Thoracic aorta (tissue), 2 donors: ENCODE data around the gene NELL1. TPM values are rescaled to one million over a fixed set of nuclear protein-coding genes. Genes with fewer than 3 reads are reported as not detected.

Experiments
- ATAC-seq: fragments of 150-250 bp; one replicate; pipeline ENCODE4 v1.8.0; 2017; ENCODE audit warnings: low read depth; ENCODE audit not compliant: insufficient number of reproducible peaks, low FRiP score
- DNase-seq: peaks from one replicate; pipeline ENCODE4 v3.0.0-alpha.2; 2020; ENCODE audit warnings: low spot score
- H3K27ac ChIP-seq, 2 donors: fragments of 200-600 bp; sonication (generic); 1 replicate in 1 of 2; 2 replicates in 1 of 2; pipeline ENCODE4 v1.5.1; 2016; ENCODE audit warnings: mild to moderate bottlenecking in 2 of 2, moderate library complexity in 2 of 2
- H3K27me3 ChIP-seq: fragments of 200-600 bp; sonication (generic); replicated peaks from 2 replicates; pipeline ENCODE4 v1.6.0; 2016; ENCODE audit warnings: mild to moderate bottlenecking; ENCODE audit not compliant: insufficient read depth
- H3K36me3 ChIP-seq: fragments of 200-600 bp; sonication (generic); one replicate; pipeline ENCODE4 v1.5.1; 2016
- H3K4me1 ChIP-seq, 2 donors: fragments of 200-600 bp; sonication (generic); 1 replicate in 1 of 2; 2 replicates in 1 of 2; pipeline versions ENCODE4 v1.5.1 to v1.6.0; 2016; ENCODE audit warnings: low read depth in 2 of 2, mild to moderate bottlenecking in 1 of 2; ENCODE audit not compliant: control insufficient read depth in 1 of 2
- H3K4me3 ChIP-seq: fragments of 200-600 bp; sonication (generic); 2 replicates; pipeline ENCODE4 v1.5.1; 2016; ENCODE audit warnings: mild to moderate bottlenecking
- H3K9me3 ChIP-seq: fragments of 200-600 bp; sonication (generic); 2 replicates; pipeline ENCODE4 v1.5.1; 2016
- CTCF ChIP-seq: fragments of 200-600 bp; sonication (generic); IDR thresholded peaks from one replicate; pipeline ENCODE4 v1.5.1; 2019; ENCODE audit warnings: antibody characterized with exemption
- total RNA-seq, 2 donors: library from RNA; depleted of rRNA; stranded (reverse); fragments of >200 nt; gene quantifications; one replicate each; pipeline versions ENCODE4 v1.1.0 to v1.2.3, GENCODE V29; 2016

NELL1 gene
- total RNA-seq, 2 donors from 2014 or later = 0.78 TPM; not detected in 1

- no peak for TF ChIP-seq CTCF
- H3K4me1 ChIP-seq = peaks cover 0 to 12% of the 10 kb centered on the region in 2 donors
- no peaks in the 10 kb centered on the region for H3K27me3 ChIP-seq
- no peaks in the 10 kb centered on the region for H3K9me3 ChIP-seq
- DNase-seq = no peak
- H3K4me3 ChIP-seq = no peak overlapping the region
- no peak overlapping the region for H3K27ac ChIP-seq
- no peak for ATAC-seq
- H3K36me3 ChIP-seq = no peaks in the 10 kb centered on the region
These were observed 280.2 kb downstream of the NELL1 start for GRCh38 chr11:20949585-20949984.

- no peak for ATAC-seq
- no peaks in the 10 kb centered on the region for H3K36me3 ChIP-seq
- no peak overlapping the region for H3K4me3 ChIP-seq
- H3K9me3 ChIP-seq = no peaks in the 10 kb centered on the region
- no peak for TF ChIP-seq CTCF
- no peaks in the 10 kb centered on the region for H3K27me3 ChIP-seq
- H3K27ac ChIP-seq = peak overlapping the region in 1 of 2 donors; percentile 69
- peaks cover 24 to 41% of the 10 kb centered on the region in 2 donors for H3K4me1 ChIP-seq
- no peak for DNase-seq
These were observed 293.2 kb downstream of the NELL1 start for GRCh38 chr11:20962581-20962980.

GRCh38 chr11:20963596-20963995, 294.2 kb downstream of the NELL1 start:
- Histone ChIP-seq H3K27me3 (no peaks in the 10 kb centered on the region), H3K9me3 (no peaks in the 10 kb centered on the region), H3K27ac (peak overlapping the region; percentile 23 to 69), H3K4me1 (peaks cover 24 to 34% of the 10 kb centered on the region in 2 donors), H3K4me3 (peak overlapping the region; percentile 16), H3K36me3 (no peaks in the 10 kb centered on the region)
- TF ChIP-seq CTCF = no peak
- no peak for DNase-seq
- peak; percentile 44 for ATAC-seq

- Histone ChIP-seq H3K27ac (peak overlapping the region in 1 of 2 donors; percentile 26), H3K4me3 (no peak overlapping the region), H3K4me1 (peaks cover 24 to 28% of the 10 kb centered on the region in 2 donors), H3K9me3 (no peaks in the 10 kb centered on the region), H3K27me3 (no peaks in the 10 kb centered on the region), H3K36me3 (no peaks in the 10 kb centered on the region)
- no peak for TF ChIP-seq CTCF
- no peak for DNase-seq
- ATAC-seq = no peak
These were observed 295.6 kb downstream of the NELL1 start for GRCh38 chr11:20964985-20965384.

GRCh38 chr11:20966489-20966888, 297.1 kb downstream of the NELL1 start:
- H3K4me3 ChIP-seq = no peak overlapping the region
- H3K27ac ChIP-seq = no peak overlapping the region
- no peaks in the 10 kb centered on the region for H3K27me3 ChIP-seq
- no peak for TF ChIP-seq CTCF
- DNase-seq (no peak), ATAC-seq (no peak)
- no peaks in the 10 kb centered on the region for H3K36me3 ChIP-seq
- H3K9me3 ChIP-seq = no peaks in the 10 kb centered on the region
- H3K4me1 ChIP-seq = peaks cover 24 to 33% of the 10 kb centered on the region in 2 donors
